Neural progenitor cell (in vitro differentiated cells): ENCODE measurements around the gene RNF32. TPM values are rescaled to one million over a fixed set of nuclear protein-coding genes. Genes with fewer than 3 reads are reported as not detected.
A peak's percentile ranks its signal among the peaks of the same experiment; 100 is the strongest.

ENCODE experiments used
- DNase-seq: peaks from one replicate; pipeline ENCODE4 v3.0.0-alpha.2; 2016; ENCODE audit warnings: low spot score
- H2AFZ ChIP-seq: fragments of 200-600 bp; sonication (generic); replicated peaks from 2 replicates; pipeline ENCODE4 v1.6.1; 2016; ENCODE audit warnings: antibody characterized with exemption
- H3F3A ChIP-seq: fragments of 200-600 bp; sonication (generic); 2 replicates; pipeline ENCODE4 v1.6.1; 2016; ENCODE audit warnings: antibody characterized with exemption, low read depth
- H3K27ac ChIP-seq: fragments of 200-600 bp; sonication (generic); 2 replicates; pipeline ENCODE4 v1.5.1; 2016; ENCODE audit warnings: mild to moderate bottlenecking
- H3K27me3 ChIP-seq: fragments of 200-600 bp; sonication (generic); 2 replicates; pipeline ENCODE4 v1.6.1; 2016; ENCODE audit warnings: mild to moderate bottlenecking, moderate library complexity
- H3K36me3 ChIP-seq: fragments of 200-600 bp; sonication (generic); 2 replicates; pipeline ENCODE4 v1.5.1; 2016
- H3K4me1 ChIP-seq: fragments of 200-600 bp; sonication (generic); 2 replicates; pipeline ENCODE4 v1.6.1; 2016; ENCODE audit warnings: mixed run types
- H3K4me2 ChIP-seq: fragments of 200-600 bp; sonication (generic); 2 replicates; pipeline ENCODE4 v1.6.1; 2016
- H3K4me3 ChIP-seq: fragments of 200-600 bp; sonication (generic); 2 replicates; pipeline ENCODE4 v1.5.1; 2016
- H3K79me2 ChIP-seq: fragments of 200-600 bp; sonication (generic); 2 replicates; pipeline ENCODE4 v1.6.1; 2016; ENCODE audit warnings: low read depth
- H3K9ac ChIP-seq: fragments of 200-600 bp; sonication (generic); 2 replicates; pipeline ENCODE4 v1.6.1; 2016
- H3K9me3 ChIP-seq: fragments of 200-600 bp; sonication (generic); 2 replicates; pipeline ENCODE4 v1.5.1; 2016; ENCODE audit warnings: low read depth
- H4K20me1 ChIP-seq: fragments of 200-600 bp; sonication (generic); 2 replicates; pipeline ENCODE4 v1.6.1; 2016; ENCODE audit warnings: low read depth
- H3K27ac Mint-ChIP-seq: 3 replicates; pipeline ENCODE4 v1.8.0; 2021; ENCODE audit warnings: mixed read lengths
- H3K27me3 Mint-ChIP-seq: 2 replicates; pipeline ENCODE4 v1.8.0; 2022; ENCODE audit warnings: low read depth, mild to moderate bottlenecking, inconsistent platforms, moderate library complexity, mixed read lengths; ENCODE audit not compliant: insufficient read depth
- H3K36me3 Mint-ChIP-seq: 3 replicates; pipeline ENCODE4 v1.8.0; 2021; ENCODE audit warnings: mixed read lengths
- H3K4me1 Mint-ChIP-seq: 3 replicates; pipeline ENCODE4 v1.8.0; 2021; ENCODE audit warnings: mixed read lengths
- H3K4me3 Mint-ChIP-seq: 3 replicates; pipeline ENCODE4 v1.8.0; 2021; ENCODE audit warnings: mild to moderate bottlenecking, moderate library complexity, mixed read lengths
- H3K9me3 Mint-ChIP-seq: 3 replicates; pipeline ENCODE4 v1.8.0; 2020; ENCODE audit warnings: mixed read lengths
- EZH2 ChIP-seq: fragments of 200-600 bp; sonication (generic); IDR thresholded peaks from 2 replicates; pipeline ENCODE4 v1.6.1; 2017; ENCODE audit warnings: antibody characterized with exemption, mild to moderate bottlenecking, moderate library complexity
- EZH2phosphoT487 ChIP-seq: fragments of 200-600 bp; sonication (generic); IDR thresholded peaks from 2 replicates; pipeline ENCODE4 v1.6.1; 2017; ENCODE audit warnings: antibody characterized with exemption
- total RNA-seq: library from RNA; depleted of rRNA; stranded (reverse); fragments of >200 nt; gene quantifications from 2 replicates; pipeline ENCODE4 v1.2.3, GENCODE V29; 2015; ENCODE audit warnings: low replicate concordance
- TF ChIP-seq, protein P1 (sequence below): fragments of 200-600 bp; sonication (generic); IDR thresholded peaks from 2 replicates; pipeline ENCODE4 v1.5.1; 2017; ENCODE audit warnings: antibody characterized with exemption, mild to moderate bottlenecking

RNF32 gene
- total RNA-seq, 1 donor from 2014 or later: 3.0 TPM

DNA sequence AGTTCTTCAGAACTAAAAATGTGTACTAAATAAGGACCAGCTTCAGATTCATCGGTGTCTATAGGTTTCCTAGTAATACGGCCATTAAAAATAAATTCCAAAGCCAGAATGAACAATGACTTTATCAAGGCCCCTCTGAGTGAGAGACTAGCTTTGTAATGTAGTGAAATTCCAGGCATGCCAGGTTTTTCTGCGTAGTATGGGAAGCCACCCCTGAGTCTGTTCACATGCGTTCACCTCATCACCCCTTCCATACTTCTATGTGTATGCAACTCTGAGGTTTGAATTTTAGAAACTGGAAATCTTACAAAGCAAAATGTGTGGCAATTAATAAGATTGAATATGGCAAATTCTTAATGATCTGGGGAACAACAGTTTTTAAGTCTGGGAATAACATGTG is 24.5 kb downstream of the RNF32 start:
- no peaks in the 10 kb centered on the region for H3K9me3 Mint-ChIP-seq
- H3K9me3 ChIP-seq: no peaks in the 10 kb centered on the region
- H3K27ac ChIP-seq: peak overlapping the region; percentile 87
- H3K27me3 Mint-ChIP-seq: peaks cover 2% of the 10 kb centered on the region
- H3K4me1 Mint-ChIP-seq: peaks cover 2% of the 10 kb centered on the region
- DNase-seq: peak; percentile 67
- no peak overlapping the region for H3K4me3 Mint-ChIP-seq
- peak overlapping the region; percentile 34 for H3K9ac ChIP-seq
- peaks cover 33% of the 10 kb centered on the region for H3K4me1 ChIP-seq
- no peaks in the 10 kb centered on the region for H3K27me3 ChIP-seq
- H3F3A ChIP-seq: peaks cover 7% of the 10 kb centered on the region
- peaks cover 8% of the 10 kb centered on the region for H3K36me3 Mint-ChIP-seq
- H3K27ac Mint-ChIP-seq: no peak overlapping the region
- no peaks in the 10 kb centered on the region for H3K79me2 ChIP-seq
- H2AFZ ChIP-seq: no peak overlapping the region
- TF ChIP-seq EZH2 (no peak), EZH2phosphoT487 (no peak)
- TF ChIP-seq, protein P1, sequence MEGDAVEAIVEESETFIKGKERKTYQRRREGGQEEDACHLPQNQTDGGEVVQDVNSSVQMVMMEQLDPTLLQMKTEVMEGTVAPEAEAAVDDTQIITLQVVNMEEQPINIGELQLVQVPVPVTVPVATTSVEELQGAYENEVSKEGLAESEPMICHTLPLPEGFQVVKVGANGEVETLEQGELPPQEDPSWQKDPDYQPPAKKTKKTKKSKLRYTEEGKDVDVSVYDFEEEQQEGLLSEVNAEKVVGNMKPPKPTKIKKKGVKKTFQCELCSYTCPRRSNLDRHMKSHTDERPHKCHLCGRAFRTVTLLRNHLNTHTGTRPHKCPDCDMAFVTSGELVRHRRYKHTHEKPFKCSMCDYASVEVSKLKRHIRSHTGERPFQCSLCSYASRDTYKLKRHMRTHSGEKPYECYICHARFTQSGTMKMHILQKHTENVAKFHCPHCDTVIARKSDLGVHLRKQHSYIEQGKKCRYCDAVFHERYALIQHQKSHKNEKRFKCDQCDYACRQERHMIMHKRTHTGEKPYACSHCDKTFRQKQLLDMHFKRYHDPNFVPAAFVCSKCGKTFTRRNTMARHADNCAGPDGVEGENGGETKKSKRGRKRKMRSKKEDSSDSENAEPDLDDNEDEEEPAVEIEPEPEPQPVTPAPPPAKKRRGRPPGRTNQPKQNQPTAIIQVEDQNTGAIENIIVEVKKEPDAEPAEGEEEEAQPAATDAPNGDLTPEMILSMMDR: no peak
- peak overlapping the region; percentile 32 for H3K4me2 ChIP-seq
- no peaks in the 10 kb centered on the region for H3K36me3 ChIP-seq
- no peaks in the 10 kb centered on the region for H4K20me1 ChIP-seq
- H3K4me3 ChIP-seq: no peak overlapping the region

DNA sequence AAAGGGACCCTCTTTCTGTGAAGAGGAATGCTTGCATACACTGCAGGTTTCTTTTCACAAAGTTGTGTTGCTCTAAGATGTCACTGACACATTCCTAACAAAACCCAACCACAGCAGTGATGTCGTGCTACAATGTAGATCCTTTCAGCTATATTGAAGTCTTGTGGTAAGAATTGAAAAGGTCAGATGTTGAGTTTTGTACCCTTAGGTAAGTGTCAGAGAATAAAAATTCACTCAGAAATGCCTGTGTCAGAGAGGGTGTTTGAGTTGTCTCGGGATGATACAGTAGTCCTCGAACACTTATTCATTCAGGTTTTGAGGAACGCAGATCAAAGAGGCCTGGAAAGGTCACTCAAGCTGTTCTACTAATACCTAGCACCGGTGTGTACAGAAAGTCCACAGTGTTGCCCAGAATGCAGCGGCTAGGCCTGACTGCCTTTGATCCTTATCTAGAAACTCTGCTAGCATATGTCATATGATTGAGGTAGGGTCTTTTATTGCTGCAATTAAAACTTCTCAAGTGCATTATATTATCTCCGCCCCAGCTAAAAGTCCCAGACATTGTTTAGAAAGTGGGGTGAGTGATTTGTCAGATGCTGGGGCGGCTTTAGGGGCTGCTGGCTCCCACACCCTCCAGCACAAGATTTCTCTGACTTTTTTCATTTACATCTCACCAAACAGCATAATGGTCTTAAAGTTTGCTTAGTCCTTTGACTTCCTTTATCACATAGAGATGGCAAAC is 26.0 kb downstream of the RNF32 start:
- H3K4me3 Mint-ChIP-seq: no peak overlapping the region
- H3K4me2 ChIP-seq: peak overlapping the region; percentile 32
- no peak for DNase-seq
- no peaks in the 10 kb centered on the region for H3K79me2 ChIP-seq
- H3K27ac Mint-ChIP-seq: no peak overlapping the region
- H3K27ac ChIP-seq: peak overlapping the region; percentile 87
- H3K4me1 ChIP-seq: peaks cover 33% of the 10 kb centered on the region
- H3F3A ChIP-seq: peaks cover 7% of the 10 kb centered on the region
- H2AFZ ChIP-seq: no peak overlapping the region
- H4K20me1 ChIP-seq: no peaks in the 10 kb centered on the region
- H3K4me3 ChIP-seq: no peak overlapping the region
- H3K9me3 Mint-ChIP-seq: no peaks in the 10 kb centered on the region
- peaks cover 8% of the 10 kb centered on the region for H3K36me3 Mint-ChIP-seq
- TF ChIP-seq EZH2 (no peak), EZH2phosphoT487 (no peak)
- TF ChIP-seq, protein P1: no peak
- H3K9ac ChIP-seq: no peak overlapping the region
- no peaks in the 10 kb centered on the region for H3K27me3 ChIP-seq
- no peaks in the 10 kb centered on the region for H3K36me3 ChIP-seq
- peaks cover 2% of the 10 kb centered on the region for H3K4me1 Mint-ChIP-seq
- H3K27me3 Mint-ChIP-seq: peaks cover 2% of the 10 kb centered on the region
- H3K9me3 ChIP-seq: no peaks in the 10 kb centered on the region

DNA sequence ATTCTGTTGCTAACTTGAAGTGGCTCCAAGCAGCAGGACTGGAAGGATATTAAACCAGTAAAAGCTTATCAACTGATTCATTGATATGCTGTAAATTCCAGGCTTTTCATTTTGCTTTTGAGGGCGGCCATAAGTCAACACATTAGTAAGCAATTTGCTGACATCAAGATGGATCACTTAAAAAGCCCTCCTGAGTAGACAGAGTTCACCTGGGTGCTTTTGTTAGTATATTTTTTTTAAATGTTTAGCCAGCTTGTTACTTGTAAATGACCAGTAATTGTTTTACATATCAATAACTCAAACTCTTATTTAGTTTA is 26.5 kb downstream of the RNF32 start:
- Mint-ChIP-seq H3K36me3 (peaks cover 8% of the 10 kb centered on the region), H3K4me1 (peaks cover 2% of the 10 kb centered on the region), H3K27me3 (peaks cover 2% of the 10 kb centered on the region), H3K9me3 (no peaks in the 10 kb centered on the region), H3K27ac (no peak overlapping the region), H3K4me3 (no peak overlapping the region)
- Histone ChIP-seq H3K4me3 (no peak overlapping the region), H3K27me3 (no peaks in the 10 kb centered on the region), H3K9me3 (no peaks in the 10 kb centered on the region), H3F3A (peaks cover 7% of the 10 kb centered on the region), H4K20me1 (no peaks in the 10 kb centered on the region), H3K4me2 (no peak overlapping the region), H3K27ac (peak overlapping the region; percentile 33), H3K36me3 (no peaks in the 10 kb centered on the region), H3K9ac (no peak overlapping the region), H3K79me2 (no peaks in the 10 kb centered on the region), H2AFZ (no peak overlapping the region), H3K4me1 (peaks cover 33% of the 10 kb centered on the region)
- TF ChIP-seq, protein P1: no peak
- no peak for DNase-seq
